Endothelial cell (in vitro differentiated cells): ENCODE results near the gene PML. TPM values are rescaled to one million over a fixed set of nuclear protein-coding genes. Genes with fewer than 3 reads are reported as not detected.

ENCODE experiments used
- DNase-seq: peaks from one replicate; pipeline ENCODE4 v3.0.0; 2021; ENCODE audit warnings: low spot score
- H3K27ac Mint-ChIP-seq: one replicate; pipeline ENCODE4 v1.8.0; 2021; ENCODE audit warnings: mixed read lengths, inconsistent platforms; ENCODE audit not compliant: unreplicated experiment
- H3K27me3 Mint-ChIP-seq: one replicate; pipeline ENCODE4 v1.8.0; 2021; ENCODE audit warnings: mild to moderate bottlenecking, moderate library complexity, mixed read lengths, inconsistent platforms; ENCODE audit not compliant: unreplicated experiment
- H3K36me3 Mint-ChIP-seq: one replicate; pipeline ENCODE4 v1.8.0; 2021; ENCODE audit warnings: mild to moderate bottlenecking, low read depth, mixed read lengths, inconsistent platforms; ENCODE audit not compliant: unreplicated experiment
- H3K4me1 Mint-ChIP-seq: one replicate; pipeline ENCODE4 v1.8.0; 2021; ENCODE audit warnings: mild to moderate bottlenecking, mixed read lengths, inconsistent platforms; ENCODE audit not compliant: unreplicated experiment
- H3K4me3 Mint-ChIP-seq: one replicate; pipeline ENCODE4 v1.8.0; 2021; ENCODE audit warnings: mild to moderate bottlenecking, mixed read lengths, inconsistent platforms; ENCODE audit not compliant: unreplicated experiment
- H3K9me3 Mint-ChIP-seq: one replicate; pipeline ENCODE4 v1.8.0; 2021; ENCODE audit warnings: mixed read lengths, inconsistent platforms; ENCODE audit not compliant: unreplicated experiment
- CTCF ChIP-seq: fragments of 200-600 bp; sonication (generic); IDR thresholded peaks from one replicate; pipeline ENCODE4 v1.5.0; 2021; ENCODE audit warnings: antibody characterized with exemption; ENCODE audit not compliant: unreplicated experiment
- total RNA-seq: library from RNA; stranded (reverse); fragmentation: NEBNext Ultra II Directional; extraction: Animal tissue kit (Norgen Biotek cat#: 25700); gene quantifications from one replicate; pipeline ENCODE4 v1.2.1, GENCODE V29; 2021; ENCODE audit not compliant: unreplicated experiment

Gene PML
- total RNA-seq, 1 donor from 2014 or later: 161 TPM

- Mint-ChIP-seq H3K27me3 (no peaks in the 10 kb centered on the region), H3K36me3 (peaks cover 26% of the 10 kb centered on the region), H3K9me3 (no peaks in the 10 kb centered on the region), H3K4me3 (no peak overlapping the region), H3K4me1 (peaks cover 60% of the 10 kb centered on the region), H3K27ac (peak overlapping the region; percentile 77)
- DNase-seq: no peak
- TF ChIP-seq CTCF: no peak
Measured at GRCh38 chr15:74013374-74013894, 18.9 kb downstream of the PML start.

GRCh38 chr15:74019734-74020133 lies 25.2 kb downstream of the PML start:
- DNase-seq: no peak
- Mint-ChIP-seq H3K36me3 (peaks cover 47% of the 10 kb centered on the region), H3K9me3 (no peaks in the 10 kb centered on the region), H3K27me3 (peaks cover 9% of the 10 kb centered on the region), H3K4me3 (no peak overlapping the region), H3K27ac (no peak overlapping the region), H3K4me1 (peaks cover 24% of the 10 kb centered on the region)
- TF ChIP-seq CTCF: no peak

- no peak for TF ChIP-seq CTCF
- Mint-ChIP-seq H3K4me3 (peak overlapping the region; percentile 86), H3K9me3 (no peaks in the 10 kb centered on the region), H3K27ac (peak overlapping the region; percentile 33), H3K27me3 (peaks cover 9% of the 10 kb centered on the region), H3K4me1 (peaks cover 15% of the 10 kb centered on the region), H3K36me3 (peaks cover 45% of the 10 kb centered on the region)
- no peak for DNase-seq
Measured at GRCh38 chr15:74022706-74023470, 28.4 kb downstream of the PML start.

GRCh38 chr15:74024687-74025086 lies 30.2 kb downstream of the PML start:
- no peak for DNase-seq
- H3K36me3 Mint-ChIP-seq: peaks cover 48% of the 10 kb centered on the region
- TF ChIP-seq CTCF: no peak
- no peaks in the 10 kb centered on the region for H3K9me3 Mint-ChIP-seq
- peak overlapping the region; percentile 44 for H3K4me3 Mint-ChIP-seq
- peaks cover 9% of the 10 kb centered on the region for H3K27me3 Mint-ChIP-seq
- peaks cover 15% of the 10 kb centered on the region for H3K4me1 Mint-ChIP-seq
- no peak overlapping the region for H3K27ac Mint-ChIP-seq

GRCh38 chr15:74025436-74025835 lies 30.9 kb downstream of the PML start:
- H3K4me3 Mint-ChIP-seq: no peak overlapping the region
- peaks cover 7% of the 10 kb centered on the region for H3K27me3 Mint-ChIP-seq
- DNase-seq: no peak
- no peak overlapping the region for H3K27ac Mint-ChIP-seq
- no peak for TF ChIP-seq CTCF
- H3K36me3 Mint-ChIP-seq: peaks cover 46% of the 10 kb centered on the region
- H3K9me3 Mint-ChIP-seq: no peaks in the 10 kb centered on the region
- H3K4me1 Mint-ChIP-seq: peaks cover 13% of the 10 kb centered on the region
